H54 (cell line): Measurements from ENCODE around the gene VTI1B.

Experiments used
- DNase-seq: peaks from one replicate; pipeline ENCODE4 v3.0.0; 2011; ENCODE audit warnings: low spot score, mixed read lengths; ENCODE audit not compliant: insufficient read length
- FAIRE-seq: peaks from 3 replicates; lab custom pipeline; 2011; peaks lifted over from hg19 to GRCh38; lab: Jason Lieb, UNC
- POLR2A ChIP-seq: IDR thresholded peaks from 2 replicates; pipeline ENCODE4 v1.6.1; 2011; ENCODE audit warnings: low read depth, mild to moderate bottlenecking, low read length

The VTI1B gene

DNA sequence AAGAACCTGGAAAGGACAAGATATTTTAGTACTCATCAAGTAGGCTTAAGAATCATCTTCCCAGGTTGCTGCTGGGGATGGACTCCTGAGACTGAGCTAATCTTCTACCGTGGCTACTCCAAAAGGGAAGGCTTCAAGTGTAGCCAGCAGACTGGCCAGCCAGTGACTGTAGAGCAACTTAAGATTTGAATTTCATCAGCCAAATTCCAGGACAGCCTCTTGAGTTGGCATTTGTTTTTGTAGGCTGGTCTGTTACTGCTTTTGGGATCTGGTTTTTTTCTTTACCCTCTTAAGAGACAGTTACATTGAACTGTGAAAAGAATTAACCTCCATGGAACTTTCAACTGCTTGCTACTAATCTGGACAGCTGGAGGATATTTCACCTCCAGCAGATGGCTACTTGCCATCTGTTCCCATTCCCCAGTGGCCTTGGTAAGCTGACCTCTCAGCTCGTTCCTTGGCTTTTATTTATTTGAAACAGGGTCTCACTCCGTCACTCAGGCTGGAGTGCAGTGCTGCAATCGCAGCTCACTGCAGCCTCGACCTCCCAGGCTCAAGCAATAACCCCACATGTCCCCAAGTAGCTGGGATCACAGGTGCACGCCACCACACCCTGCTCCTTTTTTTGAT lies 20.7 kb downstream of the VTI1B start:
- FAIRE-seq (no peak), DNase-seq (no peak)
- no peak for TF ChIP-seq POLR2A

GRCh38 chr14:67652189-67652588 lies 22.2 kb downstream of the VTI1B start:
- TF ChIP-seq POLR2A: no peak
- no peak for FAIRE-seq

GRCh38 chr14:67650694-67651093 lies 23.7 kb downstream of the VTI1B start:
- no peak for DNase-seq
- no peak for TF ChIP-seq POLR2A
- FAIRE-seq: no peak

More at GRCh38 chr14:67652189-67652588, 22.2 kb downstream of the VTI1B start:
- DNase-seq: no peak

- FAIRE-seq (no peak), DNase-seq (no peak)
- no peak for TF ChIP-seq POLR2A
These were observed 24.3 kb downstream of the VTI1B start for GRCh38 chr14:67650151-67650550.

DNA sequence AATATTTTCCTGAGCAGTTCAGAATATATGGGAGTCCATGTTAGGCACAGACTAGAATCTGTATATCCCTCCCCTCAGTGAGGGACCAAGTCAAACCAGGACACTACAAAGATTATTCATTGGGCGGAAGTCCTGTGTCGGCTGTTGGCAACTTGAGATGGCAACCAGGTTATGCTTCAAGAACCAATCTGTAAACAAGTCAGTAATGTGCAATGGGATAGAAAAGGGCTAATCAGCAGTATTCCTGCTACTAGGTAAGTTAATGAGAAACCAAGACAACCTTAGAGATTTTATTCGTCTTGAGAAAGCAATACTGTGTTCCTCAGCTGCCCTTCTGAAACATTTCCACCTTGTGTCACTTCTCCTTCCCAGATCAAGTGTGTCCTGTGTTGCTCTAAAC lies 28.3 kb downstream of the VTI1B start:
- no peak for TF ChIP-seq POLR2A
- DNase-seq (no peak), FAIRE-seq (no peak)

- FAIRE-seq (no peak), DNase-seq (no peak)
- TF ChIP-seq POLR2A: no peak
These were observed 29.0 kb downstream of the VTI1B start for GRCh38 chr14:67645414-67645813.

GRCh38 chr14:67644428-67644827 lies 30.0 kb downstream of the VTI1B start:
- no peak for FAIRE-seq
- TF ChIP-seq POLR2A: no peak
- DNase-seq: no peak

GRCh38 chr14:67643713-67644112 lies 30.7 kb downstream of the VTI1B start:
- DNase-seq (no peak), FAIRE-seq (no peak)
- no peak for TF ChIP-seq POLR2A

- FAIRE-seq: no peak
- no peak for DNase-seq
- no peak for TF ChIP-seq POLR2A
These were observed 32.3 kb downstream of the VTI1B start for GRCh38 chr14:67641902-67642749.

DNA sequence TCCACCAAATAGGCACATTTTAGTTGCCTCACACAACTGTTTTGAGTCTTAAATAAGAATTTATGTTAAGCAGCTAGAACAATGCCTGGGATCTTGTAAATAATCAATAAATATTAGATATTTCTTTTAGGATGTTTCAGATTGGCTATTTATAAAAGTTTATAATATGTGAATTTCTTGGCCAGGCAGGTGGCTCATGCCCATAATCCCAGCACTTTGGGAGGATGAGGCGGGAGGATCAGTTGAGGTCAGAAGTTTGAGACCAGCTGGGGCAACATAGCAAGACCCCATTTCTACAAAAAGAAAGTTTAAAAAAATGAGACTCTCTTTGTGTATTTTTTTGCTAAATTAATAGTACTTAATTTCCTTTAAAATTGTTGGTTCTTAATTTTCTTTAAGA lies 33.0 kb downstream of the VTI1B start:
- FAIRE-seq (no peak), DNase-seq (no peak)
- no peak for TF ChIP-seq POLR2A

GRCh38 chr14:67638642-67639041 lies 35.8 kb downstream of the VTI1B start:
- no peak for DNase-seq
- FAIRE-seq: no peak
- TF ChIP-seq POLR2A: no peak

DNA sequence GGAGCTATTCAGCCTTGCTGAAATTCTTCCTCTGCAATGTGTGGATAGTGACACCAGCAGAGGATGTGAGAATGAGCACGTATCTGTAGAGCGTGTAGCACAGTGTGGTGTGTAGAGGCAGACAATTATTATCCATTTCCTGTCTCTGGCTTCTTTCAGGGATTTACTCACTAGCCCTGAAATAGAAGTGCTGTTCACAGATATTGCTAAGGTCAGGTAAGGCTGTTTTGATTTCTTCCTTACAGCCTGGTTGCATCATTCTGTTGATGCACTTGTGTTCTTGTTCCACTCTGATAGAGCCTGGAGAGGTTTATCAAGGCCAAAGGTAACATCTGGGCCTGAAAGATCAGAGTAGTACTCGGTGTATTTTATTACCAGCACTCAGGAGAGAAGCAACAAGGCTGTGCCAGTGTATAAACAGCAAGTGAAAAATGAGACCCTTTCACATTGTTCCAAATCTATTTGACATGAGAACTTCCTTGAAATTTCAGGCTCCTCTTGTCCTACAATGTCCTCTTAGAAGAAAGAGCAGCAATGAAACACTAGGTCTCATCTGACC lies 38.0 kb downstream of the VTI1B start:
- no peak for FAIRE-seq
- no peak for DNase-seq
- TF ChIP-seq POLR2A: no peak

DNA sequence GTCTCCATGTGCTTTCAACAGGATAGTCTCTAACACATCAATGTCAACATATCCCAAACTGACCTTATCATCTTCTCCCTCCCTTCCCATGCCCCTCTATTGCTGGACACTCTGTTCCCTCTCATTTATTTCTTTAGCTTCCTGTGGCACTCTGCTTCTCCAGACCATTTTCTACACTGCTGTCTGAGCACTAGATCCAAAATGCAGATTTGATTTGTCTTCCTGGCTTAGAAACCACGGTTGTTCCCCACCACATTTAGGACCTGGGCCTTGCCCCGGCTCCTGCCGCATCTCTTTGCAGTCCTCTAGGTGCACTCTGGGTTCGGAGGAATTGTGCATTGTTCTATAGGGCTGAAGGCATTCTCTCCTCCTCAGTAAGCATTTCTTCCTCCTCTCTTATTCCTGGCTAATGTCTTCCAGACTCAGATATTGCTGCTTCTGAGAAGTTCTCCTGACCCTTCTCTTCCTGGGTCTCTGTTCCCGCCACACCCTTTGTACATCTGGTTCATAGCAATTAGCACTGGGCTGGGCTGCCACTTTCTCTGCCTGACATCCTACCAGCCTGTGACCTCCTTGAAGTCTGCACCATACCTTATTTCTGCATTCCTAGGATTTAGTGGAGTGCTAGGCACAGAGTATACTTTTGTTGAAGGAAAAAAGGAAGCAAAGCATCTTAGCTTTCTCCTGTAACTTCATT lies 40.8 kb downstream of the VTI1B start:
- DNase-seq: no peak
- TF ChIP-seq POLR2A: no peak
- FAIRE-seq: no peak

GRCh38 chr14:67630938-67631337 lies 43.5 kb downstream of the VTI1B start:
- no peak for TF ChIP-seq POLR2A
- no peak for DNase-seq
- FAIRE-seq: no peak
